ENCODE data around the gene ALG10B.

DNA sequence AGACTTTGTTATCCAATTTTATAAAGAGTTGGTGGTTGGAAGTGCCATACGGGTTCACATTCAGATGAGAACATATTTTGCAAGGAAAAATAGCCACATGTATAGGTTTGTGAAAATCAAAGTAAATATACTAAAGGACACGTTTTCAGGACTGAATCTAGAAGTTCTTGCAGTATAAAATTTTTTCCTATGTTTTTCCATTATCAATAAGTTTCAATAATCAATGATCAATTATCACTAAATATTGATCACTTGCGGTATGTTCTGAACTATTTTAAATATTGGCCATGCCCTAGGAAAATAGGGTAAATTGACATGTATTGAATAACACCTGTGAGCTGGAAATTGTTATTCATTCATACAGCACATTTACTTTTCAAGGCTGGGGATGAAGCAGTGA lies 25.9 kb downstream of the ALG10B start:
- TF ChIP-seq, protein P1, sequence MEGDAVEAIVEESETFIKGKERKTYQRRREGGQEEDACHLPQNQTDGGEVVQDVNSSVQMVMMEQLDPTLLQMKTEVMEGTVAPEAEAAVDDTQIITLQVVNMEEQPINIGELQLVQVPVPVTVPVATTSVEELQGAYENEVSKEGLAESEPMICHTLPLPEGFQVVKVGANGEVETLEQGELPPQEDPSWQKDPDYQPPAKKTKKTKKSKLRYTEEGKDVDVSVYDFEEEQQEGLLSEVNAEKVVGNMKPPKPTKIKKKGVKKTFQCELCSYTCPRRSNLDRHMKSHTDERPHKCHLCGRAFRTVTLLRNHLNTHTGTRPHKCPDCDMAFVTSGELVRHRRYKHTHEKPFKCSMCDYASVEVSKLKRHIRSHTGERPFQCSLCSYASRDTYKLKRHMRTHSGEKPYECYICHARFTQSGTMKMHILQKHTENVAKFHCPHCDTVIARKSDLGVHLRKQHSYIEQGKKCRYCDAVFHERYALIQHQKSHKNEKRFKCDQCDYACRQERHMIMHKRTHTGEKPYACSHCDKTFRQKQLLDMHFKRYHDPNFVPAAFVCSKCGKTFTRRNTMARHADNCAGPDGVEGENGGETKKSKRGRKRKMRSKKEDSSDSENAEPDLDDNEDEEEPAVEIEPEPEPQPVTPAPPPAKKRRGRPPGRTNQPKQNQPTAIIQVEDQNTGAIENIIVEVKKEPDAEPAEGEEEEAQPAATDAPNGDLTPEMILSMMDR (IDR thresholded peaks at IDR 0.05; ENCODE audit: insufficient read depth, low read length, poor library complexity, severe bottlenecking) = no peak
- no peak for TF ChIP-seq EZH2phosphoT487 (conservative IDR thresholded peaks at IDR 0.05; ENCODE audit: low read length)

All from SU-DHL-6 (cell line).